Esophagus squamous epithelium (tissue), 4 donors: ENCODE data around the gene DAAM1.

ENCODE experiments used
- CTCF ChIP-seq, 6 experiments: fragments of 450-650 bp in 4 of 6; fragments of 200-600 bp in 2 of 6; sonication (generic) in 2 of 6; IDR thresholded peaks; one replicate each; pipeline ENCODE4 v1.5.1; 2016 to 2019; ENCODE audit warnings: antibody characterized with exemption in 6 of 6, mild to moderate bottlenecking in 4 of 6, moderate library complexity in 4 of 6
- POLR2A ChIP-seq, 4 donors: fragments of 450-650 bp; IDR thresholded peaks; one replicate each; pipeline ENCODE4 v1.6.1; 2017; ENCODE audit warnings: antibody characterized with exemption in 4 of 4, mild to moderate bottlenecking in 4 of 4, moderate library complexity in 3 of 4

- TF ChIP-seq CTCF (IDR thresholded peaks at IDR 0.05), result no peak
- TF ChIP-seq POLR2A (IDR thresholded peaks at IDR 0.05), result no peak
Measured at GRCh38 chr14:59336706-59337105, 148.2 kb downstream of the DAAM1 start.
